NCI-H2227 (cell line): ENCODE data around the gene NUPR2.
"Not testable (repeated sequence)": the region's sequence is repeated elsewhere in the genome, so short reads cannot be mapped to it uniquely, and the experiment has no call there.

Source experiments
- DNase-seq: peaks from one replicate; lab custom pipeline; 2025; ENCODE audit not compliant: unreplicated experiment; lab: John Stamatoyannopoulos, UW

Gene NUPR2, protein sequence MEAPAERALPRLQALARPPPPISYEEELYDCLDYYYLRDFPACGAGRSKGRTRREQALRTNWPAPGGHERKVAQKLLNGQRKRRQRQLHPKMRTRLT

DNA sequence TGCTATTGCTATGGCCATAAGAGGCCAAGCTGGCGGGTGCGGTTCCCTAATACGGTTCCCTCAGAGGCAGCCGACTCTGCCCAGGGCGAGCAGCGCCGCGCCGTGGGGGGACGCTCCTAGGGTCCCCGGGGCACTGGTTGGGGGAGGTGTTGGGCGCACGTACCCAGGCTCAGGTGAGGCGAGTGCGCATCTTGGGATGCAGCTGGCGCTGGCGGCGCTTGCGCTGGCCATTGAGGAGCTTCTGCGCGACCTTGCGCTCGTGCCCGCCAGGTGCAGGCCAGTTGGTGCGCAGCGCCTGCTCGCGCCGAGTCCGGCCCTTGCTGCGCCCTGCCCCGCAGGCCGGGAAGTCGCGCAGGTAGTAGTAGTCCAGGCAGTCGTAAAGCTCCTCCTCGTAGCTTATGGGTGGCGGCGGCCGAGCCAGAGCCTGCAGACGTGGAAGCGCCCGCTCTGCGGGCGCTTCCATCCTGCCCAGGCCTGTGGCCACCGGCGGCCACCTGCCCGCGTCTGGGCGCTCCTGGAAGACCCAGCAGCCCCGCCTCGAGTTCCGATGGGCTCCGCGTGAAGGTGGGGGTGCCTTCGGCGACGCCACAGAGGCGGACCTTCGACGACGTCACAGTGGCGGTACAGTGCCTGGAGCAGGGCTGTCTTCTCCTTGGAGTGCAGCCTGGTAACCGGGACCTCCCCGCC is at the start of gene NUPR2:
TSS of gene NUPR2 (minus strand) at position 566 of the 687 bp plus-strand sequence. CDS start at position 463, 103 bp downstream.
- no peak for DNase-seq

DNA sequence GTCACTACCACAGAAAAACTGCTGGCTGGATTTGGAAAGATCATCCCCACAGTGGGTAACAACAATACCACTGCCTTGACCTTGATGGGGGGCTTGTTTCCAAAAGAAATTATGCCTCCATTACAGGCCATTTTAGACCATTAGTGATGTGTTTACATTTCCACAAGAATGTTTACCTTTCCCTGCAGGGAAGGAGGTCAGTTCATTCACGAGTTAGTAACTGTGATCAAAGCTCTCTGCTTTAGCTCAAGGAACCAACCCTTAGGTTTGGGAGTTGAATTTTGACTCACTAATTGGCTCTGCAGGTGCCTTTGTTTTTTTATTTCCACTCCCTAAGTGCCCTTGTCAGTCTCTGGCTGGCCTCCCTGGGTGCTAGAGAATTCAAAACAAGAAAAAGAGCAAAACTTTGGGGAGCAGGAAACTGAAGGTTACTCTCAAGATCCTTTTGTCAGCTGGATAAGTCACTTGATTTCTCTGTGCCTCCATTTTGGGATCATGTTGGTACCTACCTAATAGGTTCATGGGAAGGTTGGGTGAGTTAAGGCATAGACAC is 41.1 kb upstream of the NUPR2 start:
- DNase-seq = peak; percentile 28

DNA sequence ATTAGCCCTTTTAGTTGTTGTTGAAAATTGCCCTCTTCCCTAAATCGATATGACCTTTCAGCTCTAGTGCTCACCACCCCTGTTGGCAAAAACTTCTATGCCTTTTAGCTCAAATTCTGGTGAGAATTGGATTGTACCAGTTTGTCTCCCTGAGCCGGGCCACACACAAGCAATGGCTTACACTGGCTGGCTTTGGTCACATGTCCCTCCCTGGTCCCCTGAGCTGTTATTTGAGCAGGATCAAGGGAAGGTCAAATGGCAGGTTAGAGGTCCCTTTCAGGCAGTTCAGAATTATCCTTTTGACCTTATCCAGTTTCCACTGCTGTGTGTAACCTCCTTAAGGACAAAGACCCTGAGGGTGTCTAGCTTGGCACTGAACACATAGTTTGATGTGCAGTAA is 14.8 kb upstream of the NUPR2 start:
- not testable (repeated sequence) for DNase-seq

DNA sequence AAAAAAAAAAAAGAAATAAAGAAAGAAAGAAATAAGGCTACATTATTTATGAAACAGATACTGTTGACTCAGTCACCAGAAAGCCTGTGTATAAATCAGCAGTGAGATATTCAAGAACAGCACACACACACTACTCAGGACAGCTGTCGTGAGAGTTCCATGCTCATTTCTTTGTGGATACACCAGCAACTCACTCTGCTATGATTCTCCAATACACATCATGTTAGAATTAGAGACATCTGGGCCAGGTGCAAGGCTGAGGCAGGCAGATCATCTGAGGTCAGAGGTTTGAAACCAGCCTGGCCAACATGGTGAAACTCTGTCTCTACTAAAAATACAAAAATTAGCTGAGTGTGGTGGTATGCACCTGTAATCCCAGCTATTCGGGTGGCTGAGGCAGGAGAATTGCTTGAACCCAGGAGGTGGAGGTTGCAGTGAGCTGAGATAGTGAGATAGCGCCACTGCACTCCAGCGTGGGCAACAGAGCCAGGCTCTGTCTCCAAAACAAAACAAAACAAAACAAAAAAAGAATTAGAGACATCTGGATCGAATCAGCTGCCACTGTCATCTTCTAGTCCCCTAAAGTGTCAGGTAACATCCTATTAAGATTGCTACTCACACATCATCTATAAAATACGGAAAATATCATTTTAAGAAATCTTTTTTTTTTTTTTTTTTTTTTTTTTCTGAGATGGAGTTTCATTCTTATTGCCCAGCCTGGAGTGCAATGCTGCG is 11.2 kb upstream of the NUPR2 start:
- DNase-seq = no peak

DNA sequence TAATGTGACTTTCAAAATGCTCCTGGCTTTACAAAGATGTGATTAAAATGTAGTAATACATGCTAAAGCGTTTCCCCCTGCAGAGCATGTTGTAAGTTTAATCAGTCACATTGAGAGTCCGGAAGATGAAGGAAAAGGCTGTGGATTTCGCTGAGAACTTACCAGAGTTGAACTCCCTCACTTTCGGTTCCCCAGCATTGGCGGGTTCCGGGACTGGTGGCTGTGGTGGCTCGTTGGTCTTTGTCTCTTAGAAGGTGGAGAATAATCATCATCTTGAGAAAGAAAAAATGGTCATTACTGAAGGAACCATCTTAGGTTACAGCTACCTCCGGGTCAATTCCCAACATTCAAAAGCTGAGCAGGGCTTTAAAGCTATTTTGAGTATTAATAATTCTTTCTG is 9.6 kb upstream of the NUPR2 start:
- no peak for DNase-seq

DNA sequence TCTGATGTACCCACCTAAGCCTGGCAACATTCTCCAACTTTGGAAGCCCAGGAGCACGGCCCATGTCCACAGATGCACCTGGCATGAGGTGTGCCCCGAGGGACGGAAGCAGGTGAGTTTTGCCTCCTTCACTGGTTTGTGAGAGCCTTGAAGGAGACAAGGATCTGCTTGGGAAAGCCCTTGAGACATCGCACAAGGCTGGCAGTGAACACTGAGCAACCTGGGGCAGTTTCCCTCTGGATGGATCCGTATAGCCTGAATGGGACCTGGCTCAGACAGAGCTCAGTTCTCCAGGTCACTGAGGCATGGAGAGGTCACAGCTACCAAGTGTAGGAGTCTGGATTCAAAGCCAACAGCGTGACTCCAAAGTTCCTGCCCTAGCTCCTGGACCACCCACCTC is 8.8 kb upstream of the NUPR2 start:
- no peak for DNase-seq

DNA sequence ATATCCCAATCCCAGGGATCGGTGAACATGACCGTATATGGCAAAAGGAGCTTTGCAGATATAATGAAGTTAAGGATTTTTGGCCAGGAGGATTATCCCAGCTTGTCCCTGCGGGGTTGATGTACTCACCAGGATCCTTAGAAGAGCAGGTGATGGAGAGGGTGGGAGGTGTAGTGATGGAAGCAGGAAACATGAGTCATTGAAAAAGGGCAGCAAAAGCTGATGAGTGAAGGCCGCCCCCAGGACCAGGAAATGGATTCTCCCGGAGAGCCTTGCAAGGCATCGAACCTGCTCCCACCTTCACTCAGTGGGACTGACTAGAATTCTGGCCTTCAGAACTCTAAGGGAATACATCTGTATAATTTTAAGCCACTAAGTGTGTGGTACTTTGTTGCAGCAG is 5.2 kb upstream of the NUPR2 start:
- no peak for DNase-seq

DNA sequence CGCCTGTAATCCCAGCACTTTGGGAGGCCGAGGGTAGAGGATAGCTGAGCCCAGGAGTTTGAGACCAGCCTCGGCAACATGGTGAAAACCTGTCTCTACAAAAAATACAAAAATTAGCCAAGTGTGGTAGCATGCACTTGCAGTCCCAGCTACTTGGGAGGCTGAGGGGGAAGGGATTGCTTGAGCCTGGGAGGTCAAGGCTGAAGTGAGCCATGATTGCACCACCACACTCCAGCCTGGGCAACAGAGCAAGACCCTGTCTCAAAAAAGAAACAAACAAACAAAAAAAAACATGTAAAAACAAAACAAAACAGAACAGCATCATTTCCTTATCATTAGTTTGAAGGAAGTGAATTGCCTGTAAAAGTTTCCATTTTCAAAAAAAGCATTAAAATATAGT is 4.0 kb downstream of the NUPR2 start:
- not testable (repeated sequence) for DNase-seq

DNA sequence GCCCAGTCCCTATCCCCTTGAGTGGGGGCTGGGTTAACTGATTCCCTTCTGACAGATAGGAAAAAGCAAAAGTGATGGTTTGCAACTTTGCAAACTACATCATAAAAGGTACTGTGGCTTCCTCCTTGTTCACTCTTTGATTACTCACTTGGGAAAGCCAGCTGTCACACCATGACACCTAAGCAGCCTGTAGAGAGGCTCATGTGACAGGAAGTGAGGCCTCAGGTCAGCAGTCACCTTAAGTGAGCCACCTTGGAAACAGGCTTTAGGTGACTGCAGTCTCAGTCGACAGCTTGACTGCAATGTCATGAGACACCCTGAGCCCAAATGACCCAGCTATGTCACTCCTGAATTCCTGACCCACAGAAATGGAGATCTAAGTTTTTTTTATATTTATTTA is 5.6 kb downstream of the NUPR2 start:
- DNase-seq = no peak

DNA sequence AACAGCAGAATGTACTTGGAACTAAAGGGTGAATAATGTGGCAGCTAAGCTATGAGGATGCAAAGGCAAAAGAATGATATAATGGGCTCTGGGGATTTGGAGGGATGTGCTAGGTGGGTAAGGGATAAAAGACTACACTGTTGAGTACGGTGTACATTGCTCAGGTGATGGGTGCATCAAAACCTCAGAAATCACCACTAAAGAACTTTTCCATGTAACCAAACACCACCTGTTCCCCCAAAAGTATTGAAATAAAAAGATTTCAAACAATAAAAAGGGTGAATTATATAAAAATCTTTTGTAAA is 8.3 kb downstream of the NUPR2 start:
- no peak for DNase-seq

DNA sequence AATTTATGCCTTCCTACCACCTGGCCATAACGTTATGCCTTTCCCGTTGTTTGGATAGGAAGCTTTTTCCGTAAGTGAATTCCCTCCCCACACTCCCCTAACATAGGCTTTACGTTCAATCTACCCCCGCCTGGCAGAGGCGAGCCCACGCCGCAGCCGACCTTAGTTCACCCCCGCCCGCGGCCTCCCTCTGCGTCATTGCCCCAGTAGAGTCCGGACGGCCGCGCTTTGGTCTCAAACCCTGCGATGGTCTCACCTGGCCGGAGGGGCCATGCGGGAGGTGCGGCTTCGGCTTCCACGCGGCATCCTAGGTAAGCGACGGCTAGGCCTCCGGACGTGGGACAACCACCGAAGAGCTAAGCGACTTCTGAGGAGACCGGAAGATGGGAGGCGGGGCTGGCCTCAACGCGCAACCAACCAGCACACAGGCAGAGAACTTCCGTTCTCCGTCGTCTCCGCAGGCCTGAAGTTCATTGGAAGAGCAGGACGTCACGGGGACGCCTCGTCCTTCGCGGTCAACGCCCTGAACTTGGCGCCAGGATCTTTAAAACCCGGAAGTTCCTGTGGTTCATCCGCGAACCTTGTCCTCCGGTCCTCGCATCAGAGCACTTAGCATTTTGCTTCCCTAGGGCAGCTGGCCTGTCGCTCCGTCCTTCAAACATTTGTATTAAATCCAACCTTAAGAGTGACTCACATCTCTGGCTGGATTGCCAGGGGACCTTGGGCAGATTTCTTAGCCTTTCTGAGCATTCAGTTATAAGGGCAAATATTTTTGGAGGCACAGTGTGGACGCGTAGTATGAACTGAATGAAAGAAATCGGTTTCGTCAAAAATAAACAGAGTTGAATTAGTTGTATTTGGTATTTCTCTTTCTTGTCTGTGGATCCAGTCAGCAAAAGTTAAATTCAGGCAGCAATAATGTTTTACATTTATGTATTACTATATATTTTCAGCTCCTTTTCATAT is 9.8 kb downstream of the NUPR2 start, which contains the start of gene CHCHD2:
TSS of gene CHCHD2 (minus strand) at position 369 of the 966 bp plus-strand sequence. CDS start at position 306, 63 bp downstream.
- peak; percentile 97 for DNase-seq

DNA sequence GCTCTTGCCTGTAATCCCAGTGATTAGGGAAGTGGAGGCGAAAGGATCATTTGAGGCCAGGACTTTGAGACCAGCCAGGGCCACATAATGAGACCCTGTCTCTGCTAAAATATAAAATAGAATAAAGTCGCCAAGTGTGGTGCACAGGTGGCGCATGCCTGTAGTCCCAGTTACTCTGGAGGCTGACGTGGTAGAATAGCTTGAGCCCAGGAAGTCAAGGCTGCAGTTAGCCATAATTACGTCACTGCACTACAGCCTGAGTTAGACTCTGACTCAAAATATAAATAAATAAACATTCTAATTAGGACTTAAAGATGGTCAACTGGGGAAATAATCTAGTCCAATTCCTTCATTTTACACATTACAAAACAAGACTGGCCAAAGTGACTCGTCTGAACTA is 10.7 kb downstream of the NUPR2 start:
- DNase-seq = peak; percentile 20

DNA sequence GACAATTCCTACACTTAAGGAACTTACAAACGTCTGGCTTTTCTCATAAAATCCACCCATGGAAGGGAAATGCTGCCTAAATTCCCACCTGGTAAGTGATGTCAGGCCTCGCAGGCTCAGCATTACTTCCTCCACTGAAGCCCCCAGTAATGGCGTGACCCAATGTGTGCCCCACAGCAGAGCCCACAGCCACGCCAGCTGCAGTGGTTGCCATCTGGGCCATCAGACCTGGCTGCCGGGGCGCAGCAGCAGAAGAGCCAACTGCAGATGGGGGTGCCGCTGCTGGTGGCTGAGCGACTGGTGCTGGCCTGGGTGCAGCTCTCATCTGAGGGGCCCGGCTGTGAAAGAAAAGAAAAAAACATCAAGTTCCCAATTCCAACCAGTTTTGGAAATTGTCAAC is 12.1 kb downstream of the NUPR2 start:
- DNase-seq = not testable (repeated sequence)

DNA sequence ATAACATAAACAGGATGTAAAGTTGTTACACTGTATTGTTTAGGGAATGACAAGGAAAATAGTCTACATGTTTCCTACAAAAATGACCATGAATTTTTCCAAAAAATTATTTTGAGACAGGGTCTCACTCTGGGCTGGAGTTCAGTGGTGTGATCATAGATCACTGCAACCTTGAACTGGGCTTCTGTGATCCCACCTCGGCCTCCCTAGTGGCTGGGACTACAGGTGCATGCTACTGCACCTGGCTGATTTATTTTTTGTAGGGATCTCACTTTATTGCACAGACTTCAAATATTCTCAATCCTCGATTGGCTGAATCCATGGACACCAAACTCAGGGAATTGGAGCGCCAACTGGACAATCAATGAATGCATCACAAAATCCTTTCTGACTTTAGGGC is 16.6 kb downstream of the NUPR2 start:
- no peak for DNase-seq

DNA sequence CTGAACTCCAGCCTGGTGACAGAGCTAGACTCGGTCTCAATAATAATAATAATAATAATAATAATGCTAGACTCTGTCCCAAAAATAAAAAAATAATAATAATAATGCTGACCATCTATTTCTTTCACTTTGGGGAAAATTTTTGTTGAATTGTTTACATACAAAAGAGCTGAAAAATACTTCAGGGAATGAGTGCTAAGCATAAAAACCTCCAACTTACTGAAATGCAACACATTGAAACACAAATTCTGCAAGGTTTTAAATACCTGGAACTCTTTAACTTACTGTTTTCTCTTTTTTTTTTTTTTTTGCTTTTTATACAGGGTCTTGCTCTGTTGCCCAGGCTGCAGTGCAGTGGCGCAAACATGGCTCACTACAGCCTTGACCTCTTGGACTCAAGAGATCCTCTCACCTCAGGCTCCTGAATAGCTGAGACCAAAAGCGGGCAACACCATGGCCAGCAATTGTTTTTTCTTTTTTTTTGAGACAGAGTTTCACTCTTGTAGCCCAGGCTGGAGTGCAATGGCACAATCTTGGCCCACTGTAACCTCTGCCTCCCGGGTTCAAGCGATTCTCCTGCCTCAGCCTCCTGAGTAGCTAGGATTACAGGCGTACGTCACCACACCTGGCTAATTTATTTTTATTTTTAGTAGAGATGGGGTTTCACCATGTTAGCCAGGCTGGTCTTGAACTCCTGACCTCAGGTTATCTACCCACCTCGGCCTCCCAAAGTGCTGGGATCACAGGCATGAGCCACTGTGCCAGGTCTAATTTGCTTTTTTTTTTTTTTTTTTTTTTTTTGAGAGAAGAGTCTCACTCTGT is 17.8 kb downstream of the NUPR2 start:
- DNase-seq = not testable (repeated sequence)

DNA sequence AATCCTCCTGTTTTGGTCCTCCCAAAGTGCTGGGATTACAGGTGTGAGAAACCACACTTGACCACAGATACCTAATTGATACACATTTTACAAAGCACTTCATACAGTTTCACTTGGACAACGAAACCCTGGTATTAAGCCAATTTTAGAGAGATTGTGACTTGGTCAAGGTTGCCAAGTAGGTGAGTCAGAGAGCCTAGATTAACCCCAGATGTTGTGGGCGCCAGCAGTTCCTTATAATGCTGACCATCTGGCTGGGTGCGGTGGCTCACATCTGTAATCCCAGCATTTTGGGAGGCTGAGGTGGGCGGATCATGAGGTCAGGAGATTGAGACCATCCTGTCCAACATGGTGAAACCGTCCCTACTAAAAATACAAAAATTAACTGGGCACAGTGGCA is 18.5 kb downstream of the NUPR2 start:
- no peak for DNase-seq

DNA sequence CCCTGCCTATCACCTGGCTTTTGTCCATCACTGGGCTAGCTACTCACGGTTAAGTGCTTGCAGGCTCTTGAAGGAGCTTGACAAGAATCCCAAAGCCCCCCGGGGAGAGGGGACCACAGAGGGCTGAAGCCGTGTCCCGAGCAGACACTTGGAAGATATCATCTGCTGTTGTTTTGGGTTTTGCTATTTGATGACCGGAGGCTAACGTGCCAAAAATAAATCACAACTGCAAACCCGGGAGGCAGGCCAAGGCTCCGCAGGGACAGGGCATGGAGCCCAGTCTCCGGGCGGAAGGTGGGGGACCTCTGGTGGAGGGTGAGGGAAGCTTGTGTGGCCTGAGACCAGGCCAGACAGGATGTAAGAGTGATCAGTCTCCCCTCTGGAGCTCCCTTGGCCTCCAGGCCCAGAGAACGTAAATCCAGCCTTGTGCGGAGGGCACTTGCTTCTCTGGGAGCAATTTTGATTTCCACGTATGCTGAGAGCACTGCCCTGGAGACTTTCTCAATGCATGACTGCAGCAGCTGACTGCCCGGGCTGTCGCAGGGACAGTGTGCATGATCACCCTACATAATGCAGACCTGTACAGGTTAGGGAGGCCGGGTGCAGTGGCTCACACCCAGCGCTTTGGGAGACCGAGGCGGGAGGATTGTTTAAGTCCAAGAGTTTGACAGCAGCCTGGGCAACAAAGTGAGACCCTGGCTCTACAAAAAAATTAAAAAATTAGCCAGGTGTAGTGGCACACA is 23.3 kb downstream of the NUPR2 start, which contains the start of gene PHKG1:
TSS of gene PHKG1 (minus strand) at position 164 of the 743 bp plus-strand sequence. CDS start 4,011 bp downstream, outside the sequence.
- no peak for DNase-seq

DNA sequence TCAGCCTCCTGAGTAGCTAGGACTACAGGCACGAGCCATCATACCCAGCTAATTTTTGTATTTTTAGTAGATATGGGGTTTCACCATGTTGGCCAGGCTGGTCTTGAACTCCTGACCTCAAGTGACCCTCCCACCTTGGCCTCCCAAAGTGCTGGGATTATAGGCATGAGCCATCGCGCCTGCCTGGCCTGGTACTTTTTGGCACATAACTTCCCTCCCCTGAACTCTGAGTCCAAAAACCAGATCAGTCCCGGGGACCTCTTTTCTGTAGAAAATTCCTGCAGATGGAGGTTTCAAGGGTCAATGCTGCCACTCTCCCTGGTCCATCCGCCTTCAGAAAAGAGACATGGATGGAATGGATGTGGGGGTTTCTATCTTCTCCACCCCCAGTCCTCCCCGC is 23.8 kb downstream of the NUPR2 start:
- not testable (repeated sequence) for DNase-seq

DNA sequence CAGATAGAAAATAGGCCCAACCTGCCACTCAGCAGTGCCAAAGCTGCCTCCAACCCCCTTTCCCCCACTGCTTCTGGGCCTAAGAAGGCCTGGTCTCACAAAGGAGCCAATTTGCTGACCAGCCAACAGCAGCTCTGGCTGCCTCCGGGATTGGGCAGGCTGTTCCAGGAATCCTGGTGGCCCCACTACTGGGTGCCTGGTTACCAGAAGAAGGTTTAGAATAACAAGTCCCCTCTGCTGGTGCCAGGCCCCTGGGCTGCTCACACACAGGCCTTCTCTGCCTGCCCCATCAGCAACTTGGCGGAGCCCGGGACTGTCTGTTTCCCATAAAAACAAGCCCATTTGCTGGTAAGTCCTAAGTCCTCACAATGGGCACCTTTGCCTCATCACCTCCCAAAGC is 24.6 kb downstream of the NUPR2 start:
- no peak for DNase-seq
